Measurements from ENCODE around the gene VTN. TPM values are rescaled to one million over a fixed set of nuclear protein-coding genes. Genes with fewer than 3 reads are reported as not detected.

VTN gene
- total RNA-seq, 4 donors from 2014 or later = 0.51 to 2.1 (median 0.69) TPM; not detected in 1

- peak; percentile 93 to 95 for DNase-seq
- Histone ChIP-seq H3K9me3 (no peaks in the 10 kb centered on the region), H3K4me3 (peak within 1 kb of the TSS; percentile 85 to 95), H3K27ac (peak within 1 kb of the TSS; percentile 78 to 90), H3K27me3 (no peaks in the 10 kb centered on the region), H3K36me3 (no peaks in the 10 kb centered on the region), H3K4me1 (peaks cover 0 to 13% of the 10 kb centered on the region in 2 donors)
- TF ChIP-seq, protein P1, sequence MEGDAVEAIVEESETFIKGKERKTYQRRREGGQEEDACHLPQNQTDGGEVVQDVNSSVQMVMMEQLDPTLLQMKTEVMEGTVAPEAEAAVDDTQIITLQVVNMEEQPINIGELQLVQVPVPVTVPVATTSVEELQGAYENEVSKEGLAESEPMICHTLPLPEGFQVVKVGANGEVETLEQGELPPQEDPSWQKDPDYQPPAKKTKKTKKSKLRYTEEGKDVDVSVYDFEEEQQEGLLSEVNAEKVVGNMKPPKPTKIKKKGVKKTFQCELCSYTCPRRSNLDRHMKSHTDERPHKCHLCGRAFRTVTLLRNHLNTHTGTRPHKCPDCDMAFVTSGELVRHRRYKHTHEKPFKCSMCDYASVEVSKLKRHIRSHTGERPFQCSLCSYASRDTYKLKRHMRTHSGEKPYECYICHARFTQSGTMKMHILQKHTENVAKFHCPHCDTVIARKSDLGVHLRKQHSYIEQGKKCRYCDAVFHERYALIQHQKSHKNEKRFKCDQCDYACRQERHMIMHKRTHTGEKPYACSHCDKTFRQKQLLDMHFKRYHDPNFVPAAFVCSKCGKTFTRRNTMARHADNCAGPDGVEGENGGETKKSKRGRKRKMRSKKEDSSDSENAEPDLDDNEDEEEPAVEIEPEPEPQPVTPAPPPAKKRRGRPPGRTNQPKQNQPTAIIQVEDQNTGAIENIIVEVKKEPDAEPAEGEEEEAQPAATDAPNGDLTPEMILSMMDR (IDR thresholded peaks at IDR 0.05) = peak in 2 of 4 experiments; percentile 2 to 48
- peak; percentile 87 to 94 for TF ChIP-seq POLR2A (IDR thresholded peaks at IDR 0.05)
- intact Hi-C loops (cut with DNase I; ENCODE audit: low total_unique reads) = no loop called here
These were observed 12.8 kb downstream of the VTN start, which contains the start of gene POLDIP2 for GRCh38 chr17:28357061-28357900. Gene POLDIP2 (minus strand): TSS chr17:28357527. CDS start chr17:28357448, 79 bp downstream.

- no peaks in the 10 kb centered on the region for H3K9me3 ChIP-seq
- intact Hi-C loops (cut with DNase I; ENCODE audit: low total_unique reads) = no loop called here
- no peak for TF ChIP-seq POLR2A (IDR thresholded peaks at IDR 0.05)
- TF ChIP-seq, protein P1 (IDR thresholded peaks at IDR 0.05) = no peak
- H3K27me3 ChIP-seq = no peaks in the 10 kb centered on the region
- H3K4me3 ChIP-seq = no peak overlapping the region
- H3K36me3 ChIP-seq = no peaks in the 10 kb centered on the region
- DNase-seq = no peak
- H3K4me1 ChIP-seq = no peaks in the 10 kb centered on the region
- no peak overlapping the region for H3K27ac ChIP-seq
These were observed 19.8 kb downstream of the VTN start for GRCh38 chr17:28350271-28350670.

GRCh38 chr17:28348979-28349378, 21.1 kb downstream of the VTN start:
- no peaks in the 10 kb centered on the region for H3K36me3 ChIP-seq
- H3K4me3 ChIP-seq = no peak overlapping the region
- H3K9me3 ChIP-seq = no peaks in the 10 kb centered on the region
- H3K4me1 ChIP-seq = no peaks in the 10 kb centered on the region
- H3K27me3 ChIP-seq = no peaks in the 10 kb centered on the region
- intact Hi-C loops (cut with DNase I; ENCODE audit: low total_unique reads) = no loop called here
- TF ChIP-seq, protein P1 (IDR thresholded peaks at IDR 0.05) = no peak
- no peak for TF ChIP-seq POLR2A (IDR thresholded peaks at IDR 0.05)
- no peak for DNase-seq
- H3K27ac ChIP-seq = no peak overlapping the region

DNA sequence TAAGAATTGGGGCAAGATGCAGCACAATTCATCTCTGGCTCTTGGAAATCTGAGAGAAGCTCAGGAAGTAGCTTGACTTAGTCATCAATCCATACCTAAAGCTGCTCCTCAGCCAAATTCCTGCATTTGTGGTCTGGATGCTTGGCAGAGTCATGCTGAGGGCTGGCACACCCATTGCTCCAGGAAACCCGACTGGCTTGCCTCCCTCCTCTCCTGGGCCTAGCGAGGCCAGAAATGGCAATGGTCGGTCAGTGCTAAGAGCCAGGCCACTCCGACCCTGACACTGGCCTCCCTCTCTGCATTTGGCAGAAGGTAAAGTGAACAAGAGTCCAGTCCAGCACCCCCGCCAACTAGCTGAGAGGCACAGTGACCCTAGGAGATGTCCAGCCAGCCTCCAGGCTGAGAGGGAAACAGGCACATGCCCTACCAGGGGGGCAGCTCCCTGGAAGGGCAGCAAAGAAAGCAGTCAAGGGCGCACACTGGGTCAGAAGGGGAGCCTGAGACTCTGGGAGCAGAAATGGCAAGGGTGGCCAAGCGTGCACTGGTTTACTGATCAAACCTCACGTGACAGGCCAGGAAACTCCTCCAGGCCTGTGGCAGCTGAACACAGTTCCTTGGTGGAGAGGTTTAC, 22.7 kb downstream of the VTN start:
- TF ChIP-seq, protein P1 (IDR thresholded peaks at IDR 0.05) = no peak
- no peak for TF ChIP-seq POLR2A (IDR thresholded peaks at IDR 0.05)
- Histone ChIP-seq H3K4me3 (no peak overlapping the region), H3K36me3 (no peaks in the 10 kb centered on the region), H3K27ac (peak overlapping the region in 1 of 2 donors; percentile 15), H3K9me3 (no peaks in the 10 kb centered on the region), H3K27me3 (no peaks in the 10 kb centered on the region), H3K4me1 (no peaks in the 10 kb centered on the region)
- DNase-seq = no peak
- intact Hi-C loops (cut with DNase I; ENCODE audit: low total_unique reads) = no loop called here

GRCh38 chr17:28346746-28347246, 23.3 kb downstream of the VTN start:
- no peaks in the 10 kb centered on the region for H3K9me3 ChIP-seq
- H3K4me1 ChIP-seq = no peaks in the 10 kb centered on the region
- no peaks in the 10 kb centered on the region for H3K36me3 ChIP-seq
- H3K27me3 ChIP-seq = no peaks in the 10 kb centered on the region
- H3K4me3 ChIP-seq = no peak overlapping the region
- no peak for DNase-seq
- TF ChIP-seq, protein P1 (IDR thresholded peaks at IDR 0.05) = peak in 2 of 4 experiments; percentile 10 to 24
- no peak for TF ChIP-seq POLR2A (IDR thresholded peaks at IDR 0.05)
- no peak overlapping the region for H3K27ac ChIP-seq
- intact Hi-C loops (cut with DNase I; ENCODE audit: low total_unique reads) = no loop called here
